HG03039 (cell line): ENCODE results near the gene TP53TG3C.
"Not testable (repeated sequence)": the region's sequence is repeated elsewhere in the genome, so short reads cannot be mapped to it uniquely, and the experiment has no call there.

ENCODE experiments used
- ATAC-seq: cut with Tn5 transposase; IDR thresholded peaks from one replicate; pipeline ENCODE4 v1.9.1; 2021; ENCODE audit warnings: mild to moderate bottlenecking, moderate library complexity; ENCODE audit not compliant: unreplicated experiment

The TP53TG3C gene

GRCh38 chr16:33193926-33194325 lies at the start of gene TP53TG3C:
Gene TP53TG3C (plus strand): TSS chr16:33194226. CDS start chr16:33194294, 68 bp downstream.
- not testable (repeated sequence) for ATAC-seq
